NCI-H2029 (cell line): ENCODE data around the gene CCDC6.
A peak's percentile ranks its signal among the peaks of the same experiment; 100 is the strongest.
"Not testable (repeated sequence)": the region's sequence is repeated elsewhere in the genome, so short reads cannot be mapped to it uniquely, and the experiment has no call there.

Experiments
- DNase-seq: peaks from one replicate; lab custom pipeline; 2025; lab: John Stamatoyannopoulos, UW

Gene CCDC6

GRCh38 chr10:59880971-59881510 is 25.3 kb downstream of the CCDC6 start:
- DNase-seq: no peak

GRCh38 chr10:59880019-59880717 is 26.2 kb downstream of the CCDC6 start:
- DNase-seq: no peak

GRCh38 chr10:59879363-59879913 is 26.9 kb downstream of the CCDC6 start:
- DNase-seq: no peak

- no peak for DNase-seq
Observed at GRCh38 chr10:59878915-59879314, 27.4 kb downstream of the CCDC6 start.

- DNase-seq: no peak
Observed at GRCh38 chr10:59878289-59878688, 28.1 kb downstream of the CCDC6 start.

- DNase-seq: no peak
Observed at GRCh38 chr10:59877191-59877671, 29.1 kb downstream of the CCDC6 start.

GRCh38 chr10:59876695-59877094 is 29.7 kb downstream of the CCDC6 start:
- no peak for DNase-seq

- DNase-seq: not testable (repeated sequence)
Observed at GRCh38 chr10:59876208-59876607, 30.1 kb downstream of the CCDC6 start.

- DNase-seq: no peak
Observed at GRCh38 chr10:59873896-59874295, 32.5 kb downstream of the CCDC6 start.

- DNase-seq: peak; percentile 71
Observed at GRCh38 chr10:59872892-59873463, 33.4 kb downstream of the CCDC6 start.

- no peak for DNase-seq
Observed at GRCh38 chr10:59870152-59870551, 36.2 kb downstream of the CCDC6 start.

- DNase-seq: no peak
Observed at GRCh38 chr10:59869594-59869940, 36.8 kb downstream of the CCDC6 start.

GRCh38 chr10:59868696-59869593 is 37.4 kb downstream of the CCDC6 start:
- DNase-seq: no peak

- DNase-seq: no peak
Observed at GRCh38 chr10:59867590-59867989, 38.8 kb downstream of the CCDC6 start.

GRCh38 chr10:59865101-59865500 is 41.3 kb downstream of the CCDC6 start:
- no peak for DNase-seq

- no peak for DNase-seq
Observed at GRCh38 chr10:59864141-59864962, 42.0 kb downstream of the CCDC6 start.

- DNase-seq: no peak
Observed at GRCh38 chr10:59859570-59859969, 46.8 kb downstream of the CCDC6 start.

- DNase-seq: no peak
Observed at GRCh38 chr10:59857921-59858320, 48.4 kb downstream of the CCDC6 start.

- DNase-seq: no peak
Observed at GRCh38 chr10:59857049-59857448, 49.3 kb downstream of the CCDC6 start.

GRCh38 chr10:59856104-59856503 is 50.3 kb downstream of the CCDC6 start:
- DNase-seq: no peak

- DNase-seq: no peak
Observed at GRCh38 chr10:59854571-59854970, 51.8 kb downstream of the CCDC6 start.
